Osteoblast (primary cell): ENCODE measurements around the gene CYP11A1. TPM values are rescaled to one million over a fixed set of nuclear protein-coding genes. Genes with fewer than 3 reads are reported as not detected.

Source experiments
- DNase-seq: peaks from one replicate; pipeline ENCODE4 v3.0.0; 2011; ENCODE audit warnings: low spot score, mixed read lengths; ENCODE audit not compliant: insufficient read length; ENCODE audit errors: missing footprints
- H2AFZ ChIP-seq: 2 replicates; pipeline ENCODE4 v1.6.0; 2011; ENCODE audit warnings: mild to moderate bottlenecking, low read length
- H3K27ac ChIP-seq: 2 replicates; pipeline ENCODE4 v1.5.1; 2011; ENCODE audit warnings: mild to moderate bottlenecking, low read depth, low read length, moderate library complexity
- H3K27me3 ChIP-seq: 2 replicates; pipeline ENCODE4 v1.6.0; 2012; ENCODE audit warnings: mild to moderate bottlenecking, control low read depth, inconsistent platforms, low read length, moderate library complexity; ENCODE audit not compliant: insufficient read depth
- H3K36me3 ChIP-seq: 2 replicates; pipeline ENCODE4 v1.5.1; 2011; ENCODE audit warnings: mild to moderate bottlenecking, low read length, control low read depth, moderate library complexity; ENCODE audit not compliant: insufficient read depth
- H3K4me1 ChIP-seq: 2 replicates; pipeline ENCODE4 v1.5.1; 2011; ENCODE audit warnings: mild to moderate bottlenecking, low read length, control low read depth, moderate library complexity; ENCODE audit not compliant: insufficient read depth
- H3K4me2 ChIP-seq: 2 replicates; pipeline ENCODE4 v1.6.0; 2011; ENCODE audit warnings: mild to moderate bottlenecking, low read length; ENCODE audit not compliant: insufficient read depth
- H3K4me3 ChIP-seq: fragments of 200-600 bp; sonication (generic); 3 replicates; pipeline ENCODE4 v1.5.1; 2012; ENCODE audit warnings: mild to moderate bottlenecking, low read length, inconsistent platforms; ENCODE audit not compliant: insufficient read depth
- H3K79me2 ChIP-seq: 2 replicates; pipeline ENCODE4 v1.6.0; 2012; ENCODE audit warnings: mild to moderate bottlenecking, low read length, control low read depth, inconsistent platforms; ENCODE audit not compliant: insufficient read depth
- H3K9me3 ChIP-seq: 2 replicates; pipeline ENCODE4 v1.5.1; 2011; ENCODE audit warnings: low read depth, low read length, control low read depth
- H4K20me1 ChIP-seq: 2 replicates; pipeline ENCODE4 v1.6.0; 2012; ENCODE audit warnings: mild to moderate bottlenecking, low read length, control low read depth; ENCODE audit not compliant: insufficient read depth
- total RNA-seq: library from RNA; depleted of rRNA; stranded (reverse); fragments of >200 nt; gene quantifications from 2 replicates; pipeline ENCODE4 v1.2.3, GENCODE V29; 2012
- TF ChIP-seq, protein P1 (sequence below): IDR thresholded peaks from 2 replicates; pipeline ENCODE4 v1.5.1; 2011; ENCODE audit warnings: mild to moderate bottlenecking, low read depth, low read length, moderate library complexity; ENCODE audit errors: extremely low read depth

CYP11A1 gene
- total RNA-seq, 1 donor: 1.4 TPM

DNA sequence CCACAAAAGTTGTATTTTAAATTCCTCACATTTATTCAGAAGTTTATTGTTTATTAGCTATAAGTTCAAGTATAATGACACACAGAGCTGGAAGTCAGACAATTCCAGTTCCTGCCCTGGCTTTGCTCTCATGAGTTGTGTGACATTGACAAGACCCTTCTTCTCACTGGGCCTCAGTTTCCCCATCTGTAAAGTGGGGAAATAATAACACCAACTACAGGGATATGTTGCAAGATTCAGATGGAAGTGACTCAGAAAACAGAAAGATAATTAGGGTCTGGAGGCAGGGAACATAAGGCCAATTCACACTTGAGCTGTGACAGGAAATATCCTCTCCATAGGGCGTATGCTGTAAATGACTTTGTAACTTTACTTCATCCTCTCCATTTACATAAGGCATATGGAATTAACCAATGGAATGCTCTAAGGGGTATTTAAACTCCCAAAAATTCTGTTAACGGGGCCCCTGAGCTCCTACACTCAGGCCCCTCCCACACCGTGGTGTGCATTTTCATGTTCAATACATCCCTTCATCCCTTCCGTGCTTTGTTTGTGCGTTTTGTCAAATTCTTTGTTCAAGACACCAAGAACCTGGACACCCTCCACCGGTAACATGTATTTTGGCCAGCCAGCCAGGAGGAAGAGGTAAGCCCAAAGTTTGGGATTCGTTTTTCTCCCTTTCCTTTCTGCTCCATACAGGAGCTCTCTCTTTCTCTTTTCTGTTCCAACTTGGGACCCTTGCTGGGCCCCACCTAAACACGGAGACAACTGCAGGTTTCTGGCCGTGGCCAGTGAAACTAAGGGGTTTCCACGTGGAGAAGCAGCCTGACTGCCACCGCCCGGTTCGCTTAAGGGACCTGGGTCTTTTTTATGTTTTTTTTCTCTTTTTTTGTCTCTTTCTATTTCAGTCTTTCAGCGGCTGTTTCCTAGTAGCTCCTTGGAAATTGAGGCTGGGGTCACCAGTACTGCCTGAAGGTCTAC lies 16.9 kb downstream of the CYP11A1 start:
- Histone ChIP-seq H2AFZ (no peak overlapping the region), H3K4me2 (no peak overlapping the region), H3K27ac (no peak overlapping the region), H3K36me3 (no peaks in the 10 kb centered on the region), H3K4me3 (no peak overlapping the region), H3K4me1 (no peaks in the 10 kb centered on the region), H3K27me3 (no peaks in the 10 kb centered on the region), H3K9me3 (no peaks in the 10 kb centered on the region), H4K20me1 (no peaks in the 10 kb centered on the region), H3K79me2 (no peaks in the 10 kb centered on the region)
- DNase-seq: no peak
- TF ChIP-seq, protein P1, sequence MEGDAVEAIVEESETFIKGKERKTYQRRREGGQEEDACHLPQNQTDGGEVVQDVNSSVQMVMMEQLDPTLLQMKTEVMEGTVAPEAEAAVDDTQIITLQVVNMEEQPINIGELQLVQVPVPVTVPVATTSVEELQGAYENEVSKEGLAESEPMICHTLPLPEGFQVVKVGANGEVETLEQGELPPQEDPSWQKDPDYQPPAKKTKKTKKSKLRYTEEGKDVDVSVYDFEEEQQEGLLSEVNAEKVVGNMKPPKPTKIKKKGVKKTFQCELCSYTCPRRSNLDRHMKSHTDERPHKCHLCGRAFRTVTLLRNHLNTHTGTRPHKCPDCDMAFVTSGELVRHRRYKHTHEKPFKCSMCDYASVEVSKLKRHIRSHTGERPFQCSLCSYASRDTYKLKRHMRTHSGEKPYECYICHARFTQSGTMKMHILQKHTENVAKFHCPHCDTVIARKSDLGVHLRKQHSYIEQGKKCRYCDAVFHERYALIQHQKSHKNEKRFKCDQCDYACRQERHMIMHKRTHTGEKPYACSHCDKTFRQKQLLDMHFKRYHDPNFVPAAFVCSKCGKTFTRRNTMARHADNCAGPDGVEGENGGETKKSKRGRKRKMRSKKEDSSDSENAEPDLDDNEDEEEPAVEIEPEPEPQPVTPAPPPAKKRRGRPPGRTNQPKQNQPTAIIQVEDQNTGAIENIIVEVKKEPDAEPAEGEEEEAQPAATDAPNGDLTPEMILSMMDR: no peak

DNA sequence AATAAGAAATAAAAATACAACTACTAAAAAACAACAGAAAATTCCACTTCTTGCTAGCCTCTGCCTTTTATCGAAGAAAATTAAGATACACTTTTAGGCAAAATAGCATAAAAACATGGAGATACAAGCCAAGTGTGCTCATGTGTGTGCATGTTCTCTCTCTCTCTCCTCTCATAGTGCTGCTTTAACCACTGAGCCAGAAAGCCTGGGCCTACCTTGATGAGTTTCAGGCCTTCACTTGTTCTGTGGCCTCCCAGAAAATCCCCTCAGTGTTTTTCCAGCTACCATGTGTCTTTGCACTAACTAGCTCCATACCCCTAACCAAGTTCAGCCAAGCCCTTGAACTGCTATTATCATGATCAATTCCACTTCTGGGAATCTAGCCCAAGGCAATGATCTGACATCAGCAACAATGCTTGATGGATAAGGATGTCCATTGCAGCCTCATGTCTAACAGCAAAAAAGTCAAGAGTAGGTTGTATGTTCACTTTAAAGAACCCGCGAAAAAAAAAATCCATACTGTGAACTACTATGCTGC lies 18.1 kb downstream of the CYP11A1 start:
- Histone ChIP-seq H3K27ac (no peak overlapping the region), H3K9me3 (no peaks in the 10 kb centered on the region), H3K36me3 (no peaks in the 10 kb centered on the region), H2AFZ (no peak overlapping the region), H3K79me2 (no peaks in the 10 kb centered on the region), H3K4me3 (no peak overlapping the region), H3K4me1 (no peaks in the 10 kb centered on the region), H3K27me3 (no peaks in the 10 kb centered on the region), H4K20me1 (no peaks in the 10 kb centered on the region), H3K4me2 (no peak overlapping the region)
- TF ChIP-seq, protein P1: no peak
- no peak for DNase-seq

- no peaks in the 10 kb centered on the region for H3K9me3 ChIP-seq
- H3K4me2 ChIP-seq: no peak overlapping the region
- H3K4me1 ChIP-seq: no peaks in the 10 kb centered on the region
- TF ChIP-seq, protein P1: no peak
- H3K27ac ChIP-seq: no peak overlapping the region
- no peaks in the 10 kb centered on the region for H3K79me2 ChIP-seq
- no peak for DNase-seq
- H3K27me3 ChIP-seq: no peaks in the 10 kb centered on the region
- no peak overlapping the region for H3K4me3 ChIP-seq
- no peak overlapping the region for H2AFZ ChIP-seq
- no peaks in the 10 kb centered on the region for H3K36me3 ChIP-seq
- H4K20me1 ChIP-seq: no peaks in the 10 kb centered on the region
Measured at GRCh38 chr15:74347757-74348250, 19.6 kb downstream of the CYP11A1 start.

- Histone ChIP-seq H3K9me3 (no peaks in the 10 kb centered on the region), H3K36me3 (no peaks in the 10 kb centered on the region), H3K27ac (no peak overlapping the region), H3K4me3 (no peak overlapping the region), H2AFZ (no peak overlapping the region), H3K27me3 (no peaks in the 10 kb centered on the region), H3K79me2 (no peaks in the 10 kb centered on the region), H4K20me1 (peaks cover 4% of the 10 kb centered on the region), H3K4me2 (no peak overlapping the region), H3K4me1 (peaks cover 4% of the 10 kb centered on the region)
- TF ChIP-seq, protein P1: no peak
- no peak for DNase-seq
Measured at GRCh38 chr15:74345051-74345450, 22.4 kb downstream of the CYP11A1 start.
